ENCODE data around the gene TFPT. TPM values are rescaled to one million over a fixed set of nuclear protein-coding genes. Genes with fewer than 3 reads are reported as not detected.

The TFPT gene
- 10 to 100 TPM; 12.1 to 25.5 TPM for total RNA-seq
- 10 to 100 TPM; 19.8 to 32.9 TPM for polyA plus RNA-seq
- long read RNA-seq, donor 1, transcript TFPT-203 (6 exons, 1,205 nt) = major isoform, 5 of 5 reads
- long read RNA-seq, donor 1, partial matches to known transcripts = 0 of 5 reads
- long read RNA-seq, donor 1, other reads (novel, unspliced or antisense) = 0 of 5 reads
- long read RNA-seq, donor 2, partial matches to known transcripts = 0 of 4 reads
- long read RNA-seq, donor 2, other reads (novel, unspliced or antisense) = 0 of 4 reads
- long read RNA-seq, donor 3, partial matches to known transcripts = 0 of 2 reads
- long read RNA-seq, donor 3, other reads (novel, unspliced or antisense) = 0 of 2 reads
- long read RNA-seq, donor 4, partial matches to known transcripts = 0 of 2 reads
- long read RNA-seq, donor 4, other reads (novel, unspliced or antisense) = 0 of 2 reads
- long read RNA-seq, donor 5, transcript TFPT-203 (6 exons, 1,205 nt) = major isoform, 8 of 9 reads
- long read RNA-seq, donor 5, partial matches to known transcripts = 0 of 9 reads
- long read RNA-seq, donor 5, other reads (novel, unspliced or antisense) = 0 of 9 reads

- peak; percentile 97 to 99 (median 99) for DNase-seq
- Histone ChIP-seq H3K4me1 (ENCODE audit: control insufficient read depth in 5 of 5, insufficient read depth in 5 of 5, low read length in 5 of 5) (peaks cover 0 to 17% (median 0%) of the 10 kb centered on the region in 5 donors), H3K9ac (ENCODE audit: insufficient read depth in 1 of 2, low read length in 2 of 2) (peak within 1 kb of the TSS; percentile 78 to 87), H3K9me3 (ENCODE audit: control insufficient read depth in 4 of 4, insufficient read depth in 3 of 4, low read length in 3 of 4) (no peaks in the 10 kb centered on the region), H3K36me3 (ENCODE audit: control insufficient read depth in 4 of 4, insufficient read depth in 4 of 4, low read length in 4 of 4) (peaks cover 0 to 19% (median 13%) of the 10 kb centered on the region in 4 donors), H3K27me3 (ENCODE audit: control insufficient read depth in 3 of 3, insufficient read depth in 3 of 3, low read length in 2 of 3) (no peaks in the 10 kb centered on the region), H3K4me3 (peak within 1 kb of the TSS; percentile 78), H3K27ac (ENCODE audit: low read depth in 1 of 2, low read length in 1 of 2) (peak within 1 kb of the TSS; percentile 81 to 95)
- TF ChIP-seq CTCF (IDR thresholded peaks at IDR 0.05; ENCODE audit: control extremely low read depth, extremely low read depth) = no peak
- ATAC-seq (ENCODE audit: insufficient read depth, low FRiP score) = peak; percentile 96
- WGBS, 2 donors = 0 to 1% methylated on average over 60 of the region's 60 CpGs
Observed at GRCh38 chr19:54115109-54116063, at the start of gene TFPT, which contains the start of gene PRPF31. TSS of gene TFPT (minus strand) at chr19:54115657. CDS start at chr19:54115269, 388 bp downstream. TSS of gene PRPF31 (plus strand) at chr19:54115754. CDS start at chr19:54118279, 2,525 bp downstream.

- no peak overlapping the region for H3K9ac ChIP-seq (ENCODE audit: insufficient read depth in 1 of 2, low read length in 2 of 2)
- no peak overlapping the region for H3K4me3 ChIP-seq
- 91 to 94% methylated on average over 25 of the region's 25 CpGs for WGBS, 2 donors
- no peaks in the 10 kb centered on the region for H3K9me3 ChIP-seq (ENCODE audit: control insufficient read depth in 4 of 4, insufficient read depth in 3 of 4, low read length in 3 of 4)
- TF ChIP-seq CTCF (IDR thresholded peaks at IDR 0.05; ENCODE audit: control extremely low read depth, extremely low read depth) = no peak
- ATAC-seq (ENCODE audit: insufficient read depth, low FRiP score) (no peak), DNase-seq (no peak)
- H3K27ac ChIP-seq (ENCODE audit: low read depth in 1 of 2, low read length in 1 of 2) = no peak overlapping the region
- peaks cover 0 to 2% (median 0%) of the 10 kb centered on the region in 3 donors for H3K27me3 ChIP-seq (ENCODE audit: control insufficient read depth in 3 of 3, insufficient read depth in 3 of 3, low read length in 2 of 3)
- peaks cover 0 to 14% (median 5%) of the 10 kb centered on the region in 5 donors for H3K4me1 ChIP-seq (ENCODE audit: control insufficient read depth in 5 of 5, insufficient read depth in 5 of 5, low read length in 5 of 5)
- H3K36me3 ChIP-seq (ENCODE audit: control insufficient read depth in 4 of 4, insufficient read depth in 4 of 4, low read length in 4 of 4) = no peaks in the 10 kb centered on the region
Observed at GRCh38 chr19:54165222-54165621, 49.8 kb upstream of the TFPT start.

- Histone ChIP-seq H3K9me3 (ENCODE audit: control insufficient read depth in 4 of 4, insufficient read depth in 3 of 4, low read length in 3 of 4) (no peaks in the 10 kb centered on the region), H3K36me3 (ENCODE audit: control insufficient read depth in 4 of 4, insufficient read depth in 4 of 4, low read length in 4 of 4) (no peaks in the 10 kb centered on the region), H3K4me1 (ENCODE audit: control insufficient read depth in 5 of 5, insufficient read depth in 5 of 5, low read length in 5 of 5) (peaks cover 0 to 15% (median 5%) of the 10 kb centered on the region in 5 donors), H3K27ac (ENCODE audit: low read depth in 1 of 2, low read length in 1 of 2) (no peak overlapping the region), H3K4me3 (no peak overlapping the region), H3K9ac (ENCODE audit: insufficient read depth in 1 of 2, low read length in 2 of 2) (no peak overlapping the region), H3K27me3 (ENCODE audit: control insufficient read depth in 3 of 3, insufficient read depth in 3 of 3, low read length in 2 of 3) (peaks cover 0 to 2% (median 0%) of the 10 kb centered on the region in 3 donors)
- DNase-seq = peak in 2 of 3 donors; percentile 31 to 60
- WGBS, 2 donors = 7 to 12% methylated on average over 37 of the region's 37 CpGs
- TF ChIP-seq CTCF (IDR thresholded peaks at IDR 0.05; ENCODE audit: control extremely low read depth, extremely low read depth) = no peak
- ATAC-seq (ENCODE audit: insufficient read depth, low FRiP score) = peak; percentile 14
Observed at GRCh38 chr19:54164369-54165068, 49.1 kb upstream of the TFPT start.
